Measurements from ENCODE around the gene SH3PXD2A. TPM values are rescaled to one million over a fixed set of nuclear protein-coding genes. Genes with fewer than 3 reads are reported as not detected.

SH3PXD2A gene
- total RNA-seq, 1 donor from 2014 or later = 30.3 TPM

DNA sequence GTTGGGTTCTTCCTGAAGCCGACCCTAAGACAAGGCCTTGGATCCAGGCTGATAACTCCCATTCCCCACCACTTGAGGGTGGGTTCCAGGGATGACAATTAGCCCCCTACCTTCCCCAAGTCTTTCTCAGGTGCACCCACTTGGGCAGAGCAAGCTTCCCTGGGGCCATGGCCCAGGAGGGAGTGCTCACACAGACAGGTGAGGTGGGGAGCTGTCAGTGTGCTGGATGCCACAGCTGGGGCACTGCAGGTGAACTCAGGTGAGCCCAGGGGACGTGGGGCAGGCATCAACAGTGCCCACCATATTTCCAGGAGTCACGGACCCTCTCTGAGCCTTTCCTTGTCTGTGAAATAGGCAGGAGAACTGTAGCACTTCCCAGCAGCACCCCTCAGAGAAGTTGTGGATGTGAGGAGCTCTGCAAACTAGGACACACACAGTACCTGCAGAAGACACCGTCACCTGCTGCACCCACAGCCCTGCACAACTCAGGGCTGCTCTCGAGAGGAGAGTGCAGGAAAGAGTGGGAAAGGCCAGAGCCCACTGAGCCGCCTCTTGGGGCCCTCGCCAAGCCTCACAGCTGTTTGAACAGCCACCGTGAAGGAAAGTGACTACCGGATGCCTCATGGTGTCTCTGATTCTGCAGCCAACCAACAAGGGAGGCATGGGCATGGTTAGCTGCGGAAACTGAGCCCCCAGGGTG, 17.9 kb downstream of the SH3PXD2A start:
- no peaks in the 10 kb centered on the region for H3K27me3 ChIP-seq (ENCODE audit: control insufficient read depth in 3 of 3, insufficient read depth in 3 of 3, low read length in 3 of 3)

DNA sequence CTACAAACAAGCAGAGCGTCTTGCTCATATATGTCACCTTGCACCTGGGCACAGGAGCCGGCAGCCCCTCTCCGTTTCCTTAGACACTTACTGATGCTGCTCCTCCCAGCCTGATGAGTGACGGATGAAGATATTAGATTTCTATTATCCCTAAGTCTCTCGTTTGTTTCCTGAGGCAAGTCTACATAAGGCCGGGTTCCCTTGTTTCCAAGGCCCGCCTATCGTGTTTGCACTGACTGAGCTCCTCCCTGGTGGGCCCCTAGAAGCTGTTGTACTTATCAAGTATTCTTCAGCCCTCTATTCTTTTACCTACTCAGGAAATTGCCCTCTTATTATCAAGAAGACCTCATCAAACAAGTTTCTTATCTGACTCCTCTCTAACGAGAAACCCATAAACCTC, 18.5 kb downstream of the SH3PXD2A start:
- Histone ChIP-seq H3K36me3 (ENCODE audit: control insufficient read depth in 3 of 3, insufficient read depth in 3 of 3, low read length in 3 of 3) (no peaks in the 10 kb centered on the region), H3K27ac (ENCODE audit: low read depth, low read length) (no peak overlapping the region), H3K4me1 (ENCODE audit: control insufficient read depth in 3 of 3, insufficient read depth in 3 of 3, low read length in 3 of 3) (peaks cover 64 to 83% (median 82%) of the 10 kb centered on the region in 3 donors), H3K9me3 (ENCODE audit: control insufficient read depth in 3 of 3, low read length in 3 of 3) (no peaks in the 10 kb centered on the region), H3K4me3 (ENCODE audit: low read length in 3 of 3) (no peak overlapping the region), H3K27me3 (ENCODE audit: control insufficient read depth in 3 of 3, insufficient read depth in 3 of 3, low read length in 3 of 3) (no peaks in the 10 kb centered on the region), H3K9ac (ENCODE audit: low read depth in 1 of 3, low read length in 3 of 3) (no peak overlapping the region)

More for the DNA sequence above, 17.9 kb downstream of the SH3PXD2A start:
- no peaks in the 10 kb centered on the region for H3K36me3 ChIP-seq (ENCODE audit: control insufficient read depth in 3 of 3, insufficient read depth in 3 of 3, low read length in 3 of 3)
- H3K4me1 ChIP-seq (ENCODE audit: control insufficient read depth in 3 of 3, insufficient read depth in 3 of 3, low read length in 3 of 3) = peaks cover 66 to 84% (median 80%) of the 10 kb centered on the region in 3 donors
- peak overlapping the region in 1 of 3 donors; percentile 46 for H3K9ac ChIP-seq (ENCODE audit: low read depth in 1 of 3, low read length in 3 of 3)
- H3K4me3 ChIP-seq (ENCODE audit: low read length in 3 of 3) = no peak overlapping the region
- H3K27ac ChIP-seq (ENCODE audit: low read depth, low read length) = no peak overlapping the region
- H3K9me3 ChIP-seq (ENCODE audit: control insufficient read depth in 3 of 3, low read length in 3 of 3) = no peaks in the 10 kb centered on the region

DNA sequence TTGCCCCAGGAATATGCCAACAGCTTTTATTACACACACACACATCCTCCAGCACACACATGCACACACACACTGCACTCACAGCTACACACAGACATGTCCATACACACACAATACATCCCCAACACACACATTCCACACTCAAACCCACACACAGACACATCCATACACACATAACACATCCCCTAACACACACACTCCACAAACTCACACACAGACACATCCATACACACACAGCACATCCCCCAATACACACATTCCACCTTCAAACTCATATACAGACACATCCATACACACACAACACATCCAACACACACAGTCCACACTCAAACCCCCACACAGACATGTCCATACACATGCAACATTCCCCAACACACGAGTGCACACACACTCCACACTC, 19.1 kb downstream of the SH3PXD2A start:
- Histone ChIP-seq H3K4me3 (ENCODE audit: low read length in 3 of 3) (no peak overlapping the region), H3K4me1 (ENCODE audit: control insufficient read depth in 3 of 3, insufficient read depth in 3 of 3, low read length in 3 of 3) (peaks cover 60 to 81% (median 78%) of the 10 kb centered on the region in 3 donors), H3K27me3 (ENCODE audit: control insufficient read depth in 3 of 3, insufficient read depth in 3 of 3, low read length in 3 of 3) (no peaks in the 10 kb centered on the region), H3K27ac (ENCODE audit: low read depth, low read length) (no peak overlapping the region), H3K36me3 (ENCODE audit: control insufficient read depth in 3 of 3, insufficient read depth in 3 of 3, low read length in 3 of 3) (no peaks in the 10 kb centered on the region), H3K9ac (ENCODE audit: low read depth in 1 of 3, low read length in 3 of 3) (no peak overlapping the region), H3K9me3 (ENCODE audit: control insufficient read depth in 3 of 3, low read length in 3 of 3) (no peaks in the 10 kb centered on the region)

DNA sequence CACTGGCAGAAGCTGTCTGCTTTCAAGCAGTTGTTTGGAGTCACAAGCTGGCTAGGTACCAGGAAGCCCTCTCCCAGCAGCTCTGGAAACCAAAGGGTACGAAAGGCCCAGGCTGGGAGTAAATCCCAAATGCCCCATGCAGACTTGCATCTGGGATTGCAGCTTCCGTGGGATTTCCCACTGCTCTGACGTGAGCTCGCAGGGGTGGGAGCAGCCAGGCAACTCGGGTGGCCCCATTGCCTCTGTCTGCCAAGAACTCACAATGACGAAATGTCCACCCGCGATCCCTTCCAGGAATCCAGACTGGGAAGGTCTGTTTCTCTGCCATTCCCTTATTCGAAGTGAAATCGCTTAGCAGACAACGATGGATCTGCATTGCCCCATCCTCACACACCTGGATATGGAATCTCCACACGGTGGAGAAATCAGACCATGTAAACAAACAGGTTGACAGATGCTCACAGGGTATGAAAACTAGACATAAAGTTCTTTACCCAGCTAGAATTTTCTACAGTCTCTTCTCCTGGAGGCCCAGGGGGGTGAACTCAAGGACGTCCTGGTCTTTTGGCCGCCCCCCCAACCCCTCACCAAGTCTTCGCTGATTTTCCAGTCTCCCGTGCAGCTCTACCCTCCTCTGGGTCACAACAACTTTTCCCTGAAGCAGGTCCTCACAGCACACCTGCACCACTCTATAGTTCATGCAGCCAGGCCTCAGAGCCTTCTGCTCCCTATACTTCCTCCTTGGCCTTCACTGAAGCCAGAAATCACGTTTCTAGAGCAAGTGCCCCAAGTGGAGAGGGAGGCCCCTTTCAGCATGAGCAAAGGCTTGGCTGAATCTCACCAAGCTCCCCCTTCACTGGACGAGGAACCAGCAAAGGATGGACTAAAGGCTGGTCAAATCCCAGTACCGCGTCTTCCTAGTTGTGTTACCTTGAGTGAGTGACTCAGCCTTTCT, 20.0 kb downstream of the SH3PXD2A start:
- peak overlapping the region in 1 of 3 donors; percentile 47 for H3K9ac ChIP-seq (ENCODE audit: low read depth in 1 of 3, low read length in 3 of 3)
- no peaks in the 10 kb centered on the region for H3K36me3 ChIP-seq (ENCODE audit: control insufficient read depth in 3 of 3, insufficient read depth in 3 of 3, low read length in 3 of 3)
- no peaks in the 10 kb centered on the region for H3K9me3 ChIP-seq (ENCODE audit: control insufficient read depth in 3 of 3, low read length in 3 of 3)
- no peak overlapping the region for H3K4me3 ChIP-seq (ENCODE audit: low read length in 3 of 3)
- peaks cover 51 to 72% (median 69%) of the 10 kb centered on the region in 3 donors for H3K4me1 ChIP-seq (ENCODE audit: control insufficient read depth in 3 of 3, insufficient read depth in 3 of 3, low read length in 3 of 3)
- H3K27me3 ChIP-seq (ENCODE audit: control insufficient read depth in 3 of 3, insufficient read depth in 3 of 3, low read length in 3 of 3) = no peaks in the 10 kb centered on the region
- H3K27ac ChIP-seq (ENCODE audit: low read depth, low read length) = peak overlapping the region; percentile 65

DNA sequence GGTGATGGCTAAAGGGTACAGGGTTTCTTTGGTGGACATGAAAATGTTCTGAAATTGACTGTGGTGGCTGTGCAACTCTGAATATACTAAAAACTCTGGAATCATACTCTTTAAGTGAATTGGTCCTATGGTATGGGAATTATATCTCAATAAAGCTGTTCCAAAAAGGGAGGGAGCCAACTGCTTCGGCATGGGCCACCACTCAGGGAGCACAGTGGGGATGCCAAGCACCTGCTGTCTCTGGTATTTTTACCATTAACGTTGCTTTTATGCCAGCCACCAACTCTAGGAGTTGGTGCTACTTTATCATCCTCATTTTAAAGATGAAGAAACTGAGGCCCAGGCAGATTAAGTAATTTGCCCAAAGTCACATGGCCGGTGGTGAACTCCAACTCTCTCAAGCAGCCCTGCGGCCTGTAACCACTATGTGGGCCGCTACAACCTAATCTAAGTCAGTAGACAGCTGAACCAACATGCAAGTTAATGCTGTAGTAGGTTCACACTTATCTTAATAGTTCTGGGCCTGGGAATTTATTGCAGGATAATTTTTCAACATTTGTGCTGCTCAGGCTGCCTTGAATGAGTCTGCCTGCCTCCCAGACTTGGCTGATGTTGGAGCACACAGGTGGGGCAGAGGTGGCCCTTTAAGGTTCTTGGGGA, 20.8 kb downstream of the SH3PXD2A start:
- H3K4me1 ChIP-seq (ENCODE audit: control insufficient read depth in 3 of 3, insufficient read depth in 3 of 3, low read length in 3 of 3) = peaks cover 49 to 64% (median 61%) of the 10 kb centered on the region in 3 donors
- H3K36me3 ChIP-seq (ENCODE audit: control insufficient read depth in 3 of 3, insufficient read depth in 3 of 3, low read length in 3 of 3) = no peaks in the 10 kb centered on the region
- no peaks in the 10 kb centered on the region for H3K27me3 ChIP-seq (ENCODE audit: control insufficient read depth in 3 of 3, insufficient read depth in 3 of 3, low read length in 3 of 3)
- no peak overlapping the region for H3K4me3 ChIP-seq (ENCODE audit: low read length in 3 of 3)
- peak overlapping the region in 1 of 3 donors; percentile 47 for H3K9ac ChIP-seq (ENCODE audit: low read depth in 1 of 3, low read length in 3 of 3)
- peak overlapping the region; percentile 65 for H3K27ac ChIP-seq (ENCODE audit: low read depth, low read length)
- no peaks in the 10 kb centered on the region for H3K9me3 ChIP-seq (ENCODE audit: control insufficient read depth in 3 of 3, low read length in 3 of 3)

DNA sequence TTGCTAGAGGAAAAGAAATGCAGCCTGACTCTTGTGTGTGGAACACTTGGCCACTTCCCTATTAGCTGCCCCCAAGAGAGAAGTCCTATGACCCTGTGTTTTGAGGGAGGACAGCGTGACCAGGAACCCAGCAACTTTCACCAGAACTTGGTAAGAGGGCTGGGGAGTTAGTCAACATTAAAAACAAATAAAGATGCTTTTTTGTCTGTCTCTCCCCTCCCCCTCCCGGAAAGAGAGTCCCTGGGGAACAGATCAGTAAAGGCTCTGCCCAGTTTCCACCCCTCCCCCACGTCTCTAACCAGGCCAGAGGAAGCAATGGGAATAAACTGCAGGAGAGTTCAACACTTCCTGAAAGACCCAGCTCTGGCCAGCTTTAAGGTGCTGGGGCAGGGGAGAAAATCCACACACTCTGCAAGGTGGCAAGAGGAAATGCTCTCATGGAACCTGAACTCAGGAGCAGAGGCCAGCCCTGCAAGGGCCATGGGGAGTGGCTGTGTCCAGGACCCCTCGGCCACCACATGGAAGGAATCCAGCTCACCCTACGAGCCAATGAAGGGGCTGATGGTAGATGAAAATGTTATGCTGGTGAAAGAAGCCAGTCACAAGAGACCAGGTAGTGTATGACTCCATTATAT, 21.5 kb downstream of the SH3PXD2A start:
- no peaks in the 10 kb centered on the region for H3K27me3 ChIP-seq (ENCODE audit: control insufficient read depth in 3 of 3, insufficient read depth in 3 of 3, low read length in 3 of 3)
- peak overlapping the region in 1 of 3 donors; percentile 32 for H3K4me3 ChIP-seq (ENCODE audit: low read length in 3 of 3)
- H3K9ac ChIP-seq (ENCODE audit: low read depth in 1 of 3, low read length in 3 of 3) = peak overlapping the region; percentile 3 to 25 (median 20)
- H3K27ac ChIP-seq (ENCODE audit: low read depth, low read length) = peak overlapping the region; percentile 65
- no peaks in the 10 kb centered on the region for H3K36me3 ChIP-seq (ENCODE audit: control insufficient read depth in 3 of 3, insufficient read depth in 3 of 3, low read length in 3 of 3)
- peaks cover 43 to 58% (median 55%) of the 10 kb centered on the region in 3 donors for H3K4me1 ChIP-seq (ENCODE audit: control insufficient read depth in 3 of 3, insufficient read depth in 3 of 3, low read length in 3 of 3)
- H3K9me3 ChIP-seq (ENCODE audit: control insufficient read depth in 3 of 3, low read length in 3 of 3) = no peaks in the 10 kb centered on the region

DNA sequence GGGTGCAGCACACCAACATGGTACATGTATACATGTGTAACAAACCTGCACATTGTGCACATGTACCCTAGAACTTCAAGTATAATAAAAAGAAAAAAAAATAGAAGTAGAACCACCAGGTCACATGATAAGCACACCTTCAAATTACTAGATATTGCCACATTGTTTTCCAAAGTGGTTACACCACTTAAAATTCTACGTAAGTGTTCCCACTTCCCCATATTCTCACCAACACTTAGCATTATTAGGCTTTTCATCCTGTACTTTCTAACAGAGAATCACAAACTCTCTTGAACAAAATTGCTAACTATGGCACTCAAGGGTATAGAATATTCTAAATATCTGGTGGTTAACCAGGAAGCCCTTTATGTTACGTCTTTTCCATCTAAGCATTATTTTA, 22.6 kb downstream of the SH3PXD2A start:
- Histone ChIP-seq H3K9me3 (ENCODE audit: control insufficient read depth in 3 of 3, low read length in 3 of 3) (no peaks in the 10 kb centered on the region), H3K36me3 (ENCODE audit: control insufficient read depth in 3 of 3, insufficient read depth in 3 of 3, low read length in 3 of 3) (no peaks in the 10 kb centered on the region), H3K4me3 (ENCODE audit: low read length in 3 of 3) (no peak overlapping the region), H3K4me1 (ENCODE audit: control insufficient read depth in 3 of 3, insufficient read depth in 3 of 3, low read length in 3 of 3) (peaks cover 34 to 58% (median 46%) of the 10 kb centered on the region in 3 donors), H3K9ac (ENCODE audit: low read depth in 1 of 3, low read length in 3 of 3) (no peak overlapping the region), H3K27ac (ENCODE audit: low read depth, low read length) (no peak overlapping the region), H3K27me3 (ENCODE audit: control insufficient read depth in 3 of 3, insufficient read depth in 3 of 3, low read length in 3 of 3) (no peaks in the 10 kb centered on the region)

DNA sequence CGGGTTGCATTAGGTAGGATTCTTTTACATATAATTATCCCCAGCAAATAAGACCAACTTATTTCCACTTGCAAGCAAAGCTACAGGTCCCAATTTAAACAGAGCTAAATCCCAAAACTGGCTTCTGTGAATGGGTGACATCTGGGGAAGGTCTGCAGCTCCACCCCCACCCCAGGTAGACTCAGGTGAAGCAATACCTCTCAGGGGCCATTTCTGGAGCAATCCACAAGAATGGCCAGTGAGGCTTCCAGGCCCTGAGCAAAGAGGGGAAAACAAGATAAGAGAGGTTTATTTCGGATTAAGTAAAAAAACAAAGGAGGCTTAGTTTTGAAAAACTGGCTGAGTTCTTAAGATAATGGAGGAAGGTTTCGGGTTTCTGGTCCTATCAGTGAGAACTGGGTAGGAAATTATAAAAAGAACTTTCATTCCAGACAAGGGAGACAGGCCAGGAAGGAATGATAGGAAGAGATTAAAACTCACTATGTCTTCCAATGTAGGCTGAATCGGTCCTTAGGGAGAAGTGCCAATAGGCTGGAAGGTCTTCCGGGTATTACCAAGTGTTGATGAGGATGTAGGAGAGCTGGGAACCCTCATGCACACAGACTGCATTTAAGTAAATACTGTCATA, 25.4 kb downstream of the SH3PXD2A start:
- Histone ChIP-seq H3K27ac (ENCODE audit: low read depth, low read length) (no peak overlapping the region), H3K9ac (ENCODE audit: low read depth in 1 of 3, low read length in 3 of 3) (no peak overlapping the region), H3K9me3 (ENCODE audit: control insufficient read depth in 3 of 3, low read length in 3 of 3) (no peaks in the 10 kb centered on the region), H3K4me1 (ENCODE audit: control insufficient read depth in 3 of 3, insufficient read depth in 3 of 3, low read length in 3 of 3) (peaks cover 18 to 39% (median 30%) of the 10 kb centered on the region in 3 donors), H3K4me3 (ENCODE audit: low read length in 3 of 3) (no peak overlapping the region), H3K36me3 (ENCODE audit: control insufficient read depth in 3 of 3, insufficient read depth in 3 of 3, low read length in 3 of 3) (no peaks in the 10 kb centered on the region), H3K27me3 (ENCODE audit: control insufficient read depth in 3 of 3, insufficient read depth in 3 of 3, low read length in 3 of 3) (no peaks in the 10 kb centered on the region)

DNA sequence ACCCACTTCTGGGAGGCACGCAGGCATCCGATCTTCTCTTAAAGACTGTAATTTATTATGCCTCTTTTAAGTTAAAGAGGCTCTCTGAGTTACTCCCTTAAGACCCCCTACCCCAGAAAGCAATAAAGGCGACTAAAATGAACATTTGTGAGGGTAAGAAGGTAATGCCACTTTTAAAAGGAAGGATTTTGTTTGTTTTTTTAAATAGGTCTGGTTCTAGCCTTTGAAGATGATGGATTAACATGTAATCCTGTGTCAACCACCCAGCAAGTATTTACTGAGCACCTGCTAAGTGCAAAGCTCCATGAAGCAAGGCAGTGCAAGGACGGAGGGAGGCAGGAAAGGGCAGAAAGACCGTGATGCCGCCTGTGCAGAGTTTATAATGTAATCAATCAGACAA, 26.1 kb downstream of the SH3PXD2A start:
- no peaks in the 10 kb centered on the region for H3K9me3 ChIP-seq (ENCODE audit: control insufficient read depth in 3 of 3, low read length in 3 of 3)
- no peak overlapping the region for H3K4me3 ChIP-seq (ENCODE audit: low read length in 3 of 3)
- no peak overlapping the region for H3K9ac ChIP-seq (ENCODE audit: low read depth in 1 of 3, low read length in 3 of 3)
- no peak overlapping the region for H3K27ac ChIP-seq (ENCODE audit: low read depth, low read length)
- H3K36me3 ChIP-seq (ENCODE audit: control insufficient read depth in 3 of 3, insufficient read depth in 3 of 3, low read length in 3 of 3) = no peaks in the 10 kb centered on the region
- peaks cover 11 to 39% (median 29%) of the 10 kb centered on the region in 3 donors for H3K4me1 ChIP-seq (ENCODE audit: control insufficient read depth in 3 of 3, insufficient read depth in 3 of 3, low read length in 3 of 3)
- no peaks in the 10 kb centered on the region for H3K27me3 ChIP-seq (ENCODE audit: control insufficient read depth in 3 of 3, insufficient read depth in 3 of 3, low read length in 3 of 3)
